ENCODE results near the gene MT1M.
A peak's percentile ranks its signal among the peaks of the same experiment; 100 is the strongest.

The MT1M gene

GRCh38 chr16:56629531-56629930 lies 2.9 kb upstream of the MT1M start:
- Histone ChIP-seq H3K4me1 (ENCODE audit: control insufficient read depth, insufficient read depth, low read length) (no peaks in the 10 kb centered on the region; the same call in 1 of the 2 replicates), H3K36me3 (ENCODE audit: control insufficient read depth in 2 of 2, insufficient read depth in 1 of 2, low read length in 2 of 2) (no peaks in the 10 kb centered on the region), H3K9me3 (ENCODE audit: control insufficient read depth, insufficient read depth, low read depth, low read length) (no peaks in the 10 kb centered on the region), H3K4me3 (ENCODE audit: low read depth, low read length) (no peak overlapping the region), H3K27ac (ENCODE audit: extremely low read depth, low read depth, low read length) (no peak overlapping the region)
- no peak for TF ChIP-seq ZNF114 (tag by site-specific recombination; IDR thresholded peaks at IDR 0.05)
- TF ChIP-seq ZSCAN5A (tag by site-specific recombination; IDR thresholded peaks at IDR 0.05) = no peak
- TF ChIP-seq ZNF560 (tag by site-specific recombination; IDR thresholded peaks at IDR 0.05; ENCODE audit: borderline replicate concordance) = no peak
- TF ChIP-seq ZNF2 (tag by site-specific recombination; IDR thresholded peaks at IDR 0.05) = no peak
- no peak for TF ChIP-seq ZSCAN16 (tag by site-specific recombination; IDR thresholded peaks at IDR 0.05)
- TF ChIP-seq, protein P1, sequence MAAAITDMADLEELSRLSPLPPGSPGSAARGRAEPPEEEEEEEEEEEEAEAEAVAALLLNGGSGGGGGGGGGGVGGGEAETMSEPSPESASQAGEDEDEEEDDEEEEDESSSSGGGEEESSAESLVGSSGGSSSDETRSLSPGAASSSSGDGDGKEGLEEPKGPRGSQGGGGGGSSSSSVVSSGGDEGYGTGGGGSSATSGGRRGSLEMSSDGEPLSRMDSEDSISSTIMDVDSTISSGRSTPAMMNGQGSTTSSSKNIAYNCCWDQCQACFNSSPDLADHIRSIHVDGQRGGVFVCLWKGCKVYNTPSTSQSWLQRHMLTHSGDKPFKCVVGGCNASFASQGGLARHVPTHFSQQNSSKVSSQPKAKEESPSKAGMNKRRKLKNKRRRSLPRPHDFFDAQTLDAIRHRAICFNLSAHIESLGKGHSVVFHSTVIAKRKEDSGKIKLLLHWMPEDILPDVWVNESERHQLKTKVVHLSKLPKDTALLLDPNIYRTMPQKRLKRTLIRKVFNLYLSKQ (tag by site-specific recombination; IDR thresholded peaks at IDR 0.05; ENCODE audit: borderline replicate concordance) = no peak
- TF ChIP-seq, protein P2, sequence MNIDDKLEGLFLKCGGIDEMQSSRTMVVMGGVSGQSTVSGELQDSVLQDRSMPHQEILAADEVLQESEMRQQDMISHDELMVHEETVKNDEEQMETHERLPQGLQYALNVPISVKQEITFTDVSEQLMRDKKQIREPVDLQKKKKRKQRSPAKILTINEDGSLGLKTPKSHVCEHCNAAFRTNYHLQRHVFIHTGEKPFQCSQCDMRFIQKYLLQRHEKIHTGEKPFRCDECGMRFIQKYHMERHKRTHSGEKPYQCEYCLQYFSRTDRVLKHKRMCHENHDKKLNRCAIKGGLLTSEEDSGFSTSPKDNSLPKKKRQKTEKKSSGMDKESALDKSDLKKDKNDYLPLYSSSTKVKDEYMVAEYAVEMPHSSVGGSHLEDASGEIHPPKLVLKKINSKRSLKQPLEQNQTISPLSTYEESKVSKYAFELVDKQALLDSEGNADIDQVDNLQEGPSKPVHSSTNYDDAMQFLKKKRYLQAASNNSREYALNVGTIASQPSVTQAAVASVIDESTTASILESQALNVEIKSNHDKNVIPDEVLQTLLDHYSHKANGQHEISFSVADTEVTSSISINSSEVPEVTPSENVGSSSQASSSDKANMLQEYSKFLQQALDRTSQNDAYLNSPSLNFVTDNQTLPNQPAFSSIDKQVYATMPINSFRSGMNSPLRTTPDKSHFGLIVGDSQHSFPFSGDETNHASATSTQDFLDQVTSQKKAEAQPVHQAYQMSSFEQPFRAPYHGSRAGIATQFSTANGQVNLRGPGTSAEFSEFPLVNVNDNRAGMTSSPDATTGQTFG (tag by site-specific recombination; IDR thresholded peaks at IDR 0.05; ENCODE audit: borderline replicate concordance) = no peak
- no peak for TF ChIP-seq ZNF624 (tag by site-specific recombination; IDR thresholded peaks at IDR 0.05)
- ChIA-PET POLR2A (no interaction called here), CTCF (no interaction called here)

GRCh38 chr16:56630134-56630533 lies 2.3 kb upstream of the MT1M start:
- Histone ChIP-seq H3K36me3 (ENCODE audit: control insufficient read depth in 2 of 2, insufficient read depth in 1 of 2, low read length in 2 of 2) (no peaks in the 10 kb centered on the region), H3K27ac (ENCODE audit: extremely low read depth, low read depth, low read length) (no peak overlapping the region)
- CTCF ChIA-PET = interaction anchor here (1.1 to 1.5 kb wide), 2 partner anchors 53 to 72 kb away, joined by 4 to 6 read pairs; no protein-coding TSS in a partner anchor

DNA sequence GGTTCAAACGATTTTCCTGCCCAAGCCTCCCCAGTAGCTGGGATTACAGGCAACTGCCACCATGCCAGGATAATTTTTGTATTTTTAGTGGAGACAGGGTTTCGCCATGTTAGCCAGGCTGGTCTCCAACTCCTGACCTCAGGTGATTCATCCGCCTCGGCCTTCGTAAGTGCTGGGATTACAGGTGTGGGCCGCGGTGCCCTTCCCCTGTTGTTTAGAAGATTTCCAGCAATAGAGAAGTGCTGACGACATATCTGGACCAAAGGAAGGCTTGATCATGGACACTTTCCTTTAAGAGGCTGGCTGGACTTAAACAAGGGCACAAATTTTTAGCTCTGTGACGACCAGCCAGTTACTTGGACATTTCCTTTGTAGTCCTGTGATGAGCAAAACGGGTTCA lies 1.3 kb upstream of the MT1M start:
- ChIA-PET CTCF (interaction anchor here (0.6 to 1.5 kb wide), 2 partner anchors 54 to 184 kb away, joined by 3 to 6 read pairs; no protein-coding TSS in a partner anchor), POLR2A (interaction anchor here (1.0 kb wide), 1 partner anchor 23 kb away, joined by 3 read pairs; the partner anchor contains the start of gene MT2A)
- no peak overlapping the region for H3K27ac ChIP-seq (ENCODE audit: extremely low read depth, low read depth, low read length)
- H3K4me3 ChIP-seq (ENCODE audit: low read depth, low read length) = no peak overlapping the region
- TF ChIP-seq ZNF169 (tag by site-specific recombination; IDR thresholded peaks at IDR 0.05) = no peak
- TF ChIP-seq TCF7L2 (IDR thresholded peaks at IDR 0.05; ENCODE audit: borderline replicate concordance, low read depth, low read length) = no peak
- TF ChIP-seq YY1 (tag by site-specific recombination; IDR thresholded peaks at IDR 0.05) = no peak
- TF ChIP-seq, protein P3, sequence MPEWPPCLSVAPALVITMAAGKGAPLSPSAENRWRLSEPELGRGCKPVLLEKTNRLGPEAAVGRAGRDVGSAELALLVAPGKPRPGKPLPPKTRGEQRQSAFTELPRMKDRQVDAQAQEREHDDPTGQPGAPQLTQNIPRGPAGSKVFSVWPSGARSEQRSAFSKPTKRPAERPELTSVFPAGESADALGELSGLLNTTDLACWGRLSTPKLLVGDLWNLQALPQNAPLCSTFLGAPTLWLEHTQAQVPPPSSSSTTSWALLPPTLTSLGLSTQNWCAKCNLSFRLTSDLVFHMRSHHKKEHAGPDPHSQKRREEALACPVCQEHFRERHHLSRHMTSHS (tag by site-specific recombination; IDR thresholded peaks at IDR 0.05) = no peak
- no peak for TF ChIP-seq ZNF10 (tag by site-specific recombination; IDR thresholded peaks at IDR 0.05)
- no peak for TF ChIP-seq ZBTB17 (tag by site-specific recombination; IDR thresholded peaks at IDR 0.05)
- TF ChIP-seq ZBTB44 (tag by site-specific recombination; IDR thresholded peaks at IDR 0.05) = no peak
- TF ChIP-seq, protein P4, sequence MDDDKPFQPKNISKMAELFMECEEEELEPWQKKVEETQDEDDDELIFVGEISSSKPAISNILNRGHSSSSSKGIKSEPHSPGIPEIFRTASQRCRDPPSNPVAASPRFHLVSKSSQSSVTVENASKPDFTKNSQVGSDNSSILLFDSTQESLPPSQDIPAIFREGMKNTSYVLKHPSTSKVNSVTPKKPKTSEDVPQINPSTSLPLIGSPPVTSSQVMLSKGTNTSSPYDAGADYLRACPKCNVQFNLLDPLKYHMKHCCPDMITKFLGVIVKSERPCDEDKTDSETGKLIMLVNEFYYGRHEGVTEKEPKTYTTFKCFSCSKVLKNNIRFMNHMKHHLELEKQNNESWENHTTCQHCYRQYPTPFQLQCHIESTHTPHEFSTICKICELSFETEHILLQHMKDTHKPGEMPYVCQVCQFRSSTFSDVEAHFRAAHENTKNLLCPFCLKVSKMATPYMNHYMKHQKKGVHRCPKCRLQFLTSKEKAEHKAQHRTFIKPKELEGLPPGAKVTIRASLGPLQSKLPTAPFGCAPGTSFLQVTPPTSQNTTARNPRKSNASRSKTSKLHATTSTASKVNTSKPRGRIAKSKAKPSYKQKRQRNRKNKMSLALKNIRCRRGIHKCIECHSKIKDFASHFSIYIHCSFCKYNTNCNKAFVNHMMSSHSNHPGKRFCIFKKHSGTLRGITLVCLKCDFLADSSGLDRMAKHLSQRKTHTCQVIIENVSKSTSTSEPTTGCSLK (tag by site-specific recombination; IDR thresholded peaks at IDR 0.05) = no peak
- no peaks in the 10 kb centered on the region for H3K36me3 ChIP-seq (ENCODE audit: control insufficient read depth in 2 of 2, insufficient read depth in 1 of 2, low read length in 2 of 2)
- H3K4me1 ChIP-seq (ENCODE audit: control insufficient read depth, insufficient read depth, low read length) = no peaks in the 10 kb centered on the region; the same call in 1 of the 2 replicates
- no peaks in the 10 kb centered on the region for H3K9me3 ChIP-seq (ENCODE audit: control insufficient read depth, insufficient read depth, low read depth, low read length)

More at GRCh38 chr16:56630134-56630533, 2.3 kb upstream of the MT1M start:
- TF ChIP-seq ZNF768 (tag by site-specific recombination; IDR thresholded peaks at IDR 0.05) (0 out of 2 replicates have a peak, but pooled peaks have one; percentile 17), HOXA7 (CRISPR knock-in tag; IDR thresholded peaks at IDR 0.05; ENCODE audit: borderline replicate concordance) (no peak)
- Histone ChIP-seq H3K9me3 (ENCODE audit: control insufficient read depth, insufficient read depth, low read depth, low read length) (no peaks in the 10 kb centered on the region), H3K4me3 (ENCODE audit: low read depth, low read length) (no peak overlapping the region), H3K4me1 (ENCODE audit: control insufficient read depth, insufficient read depth, low read length) (no peaks in the 10 kb centered on the region; the same call in 1 of the 2 replicates)
- POLR2A ChIA-PET = interaction anchor here (1.0 kb wide), 1 partner anchor 22 kb away, joined by 3 read pairs; the partner anchor contains the start of gene MT2A
